AG10803 (cell line): ENCODE data around the gene RDH13.
"Not testable (repeated sequence)": the region's sequence is repeated elsewhere in the genome, so short reads cannot be mapped to it uniquely, and the experiment has no call there.

Experiments used
- DNase-seq: peaks from one replicate; pipeline ENCODE4 v3.0.0; 2010; ENCODE audit warnings: low read depth
- H3K4me3 ChIP-seq: 2 replicates; pipeline ENCODE4 v1.5.1; 2011; ENCODE audit warnings: mild to moderate bottlenecking, low read length, control low read depth
- TF ChIP-seq, protein P1 (sequence below): conservative IDR thresholded peaks from 2 replicates; pipeline ENCODE4 v1.5.1; 2011; ENCODE audit warnings: mild to moderate bottlenecking, low read length, control low read depth, inconsistent platforms

The RDH13 gene

DNA sequence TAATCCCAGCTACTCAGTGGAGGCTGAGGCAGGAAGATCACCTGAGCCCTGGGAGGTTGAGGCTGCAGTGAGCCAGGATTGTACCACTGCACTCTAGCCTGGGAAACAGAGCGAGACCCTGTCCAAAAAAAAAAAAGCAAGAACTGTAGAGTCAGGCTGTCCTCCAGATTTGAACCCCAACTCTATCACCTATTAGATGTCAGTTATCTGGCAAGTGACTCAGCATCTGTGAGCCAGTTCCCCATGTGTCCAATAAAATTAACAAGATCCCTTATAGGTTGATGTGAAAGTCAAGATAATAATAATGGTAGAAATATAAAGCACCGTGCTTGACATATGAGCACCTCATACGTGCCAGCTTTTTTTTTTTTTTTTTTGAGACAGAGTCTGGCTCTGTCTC lies 46.9 kb downstream of the RDH13 start:
- TF ChIP-seq, protein P1, sequence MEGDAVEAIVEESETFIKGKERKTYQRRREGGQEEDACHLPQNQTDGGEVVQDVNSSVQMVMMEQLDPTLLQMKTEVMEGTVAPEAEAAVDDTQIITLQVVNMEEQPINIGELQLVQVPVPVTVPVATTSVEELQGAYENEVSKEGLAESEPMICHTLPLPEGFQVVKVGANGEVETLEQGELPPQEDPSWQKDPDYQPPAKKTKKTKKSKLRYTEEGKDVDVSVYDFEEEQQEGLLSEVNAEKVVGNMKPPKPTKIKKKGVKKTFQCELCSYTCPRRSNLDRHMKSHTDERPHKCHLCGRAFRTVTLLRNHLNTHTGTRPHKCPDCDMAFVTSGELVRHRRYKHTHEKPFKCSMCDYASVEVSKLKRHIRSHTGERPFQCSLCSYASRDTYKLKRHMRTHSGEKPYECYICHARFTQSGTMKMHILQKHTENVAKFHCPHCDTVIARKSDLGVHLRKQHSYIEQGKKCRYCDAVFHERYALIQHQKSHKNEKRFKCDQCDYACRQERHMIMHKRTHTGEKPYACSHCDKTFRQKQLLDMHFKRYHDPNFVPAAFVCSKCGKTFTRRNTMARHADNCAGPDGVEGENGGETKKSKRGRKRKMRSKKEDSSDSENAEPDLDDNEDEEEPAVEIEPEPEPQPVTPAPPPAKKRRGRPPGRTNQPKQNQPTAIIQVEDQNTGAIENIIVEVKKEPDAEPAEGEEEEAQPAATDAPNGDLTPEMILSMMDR, result no peak
- H3K4me3 ChIP-seq, result no peak overlapping the region
- no peak for DNase-seq

GRCh38 chr19:55015126-55015525 lies 47.8 kb downstream of the RDH13 start:
- H3K4me3 ChIP-seq, result no peak overlapping the region
- no peak for DNase-seq
- TF ChIP-seq, protein P1, result no peak

GRCh38 chr19:55014714-55015113 lies 48.2 kb downstream of the RDH13 start:
- TF ChIP-seq, protein P1, result no peak
- H3K4me3 ChIP-seq, result no peak overlapping the region
- no peak for DNase-seq

DNA sequence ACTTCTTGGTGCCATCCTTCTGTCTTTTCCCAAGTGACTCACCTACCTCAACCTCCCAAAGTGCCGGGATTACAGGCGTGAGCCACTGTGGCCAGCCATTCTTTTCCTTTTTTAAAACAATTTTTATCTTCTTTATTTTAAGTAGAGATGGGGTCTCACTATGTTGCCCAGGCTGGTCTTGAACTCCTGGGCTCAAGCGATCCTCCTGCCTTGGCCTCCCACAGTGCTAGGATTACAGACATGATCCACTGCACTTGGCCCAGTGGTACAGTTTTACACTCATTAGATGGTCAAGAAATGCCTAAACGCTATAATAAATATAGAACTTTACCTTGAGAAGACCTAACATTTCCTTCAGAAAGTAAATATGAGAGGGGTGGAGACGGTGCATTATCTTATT lies 49.4 kb downstream of the RDH13 start:
- TF ChIP-seq, protein P1, result no peak
- no peak overlapping the region for H3K4me3 ChIP-seq
- no peak for DNase-seq

DNA sequence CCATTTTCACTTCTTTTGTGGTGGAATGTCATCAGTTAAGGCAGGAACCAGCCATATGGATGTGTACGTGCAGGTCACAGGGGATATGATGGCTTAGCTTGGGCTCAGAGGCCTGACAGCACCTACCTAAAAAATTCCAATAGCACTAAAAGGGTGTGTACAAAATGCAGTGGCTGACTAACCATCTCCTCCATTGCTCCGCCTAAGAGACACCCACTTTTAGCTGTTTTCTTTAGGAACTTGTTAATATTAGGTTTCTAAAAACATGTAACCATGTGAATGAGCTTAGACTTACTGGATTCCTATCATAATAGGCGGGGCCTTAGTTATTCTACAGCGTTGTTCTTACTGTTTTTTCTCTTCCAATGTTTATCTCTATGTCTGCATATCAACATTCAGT lies 50.6 kb downstream of the RDH13 start:
- no peak overlapping the region for H3K4me3 ChIP-seq
- no peak for DNase-seq
- TF ChIP-seq, protein P1, result no peak

DNA sequence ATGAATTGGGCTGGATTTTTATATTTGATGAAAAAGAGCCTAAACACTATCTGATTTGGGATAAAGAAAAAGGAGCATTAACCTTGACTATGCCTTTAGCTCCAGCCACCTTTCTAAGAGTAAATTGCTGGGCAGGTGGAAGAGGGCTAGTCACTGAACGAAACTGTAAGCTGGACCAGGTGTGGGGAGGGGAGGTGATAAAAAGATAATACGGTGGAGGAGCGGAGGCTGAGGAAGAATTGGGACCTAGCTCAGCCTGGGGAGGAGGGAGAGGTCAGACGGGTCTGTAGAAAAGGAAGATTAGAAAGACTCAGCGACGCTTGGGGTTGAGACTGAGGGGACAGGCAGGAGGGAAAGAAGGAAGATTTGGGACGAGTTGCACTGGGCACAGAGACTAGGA lies 52.4 kb downstream of the RDH13 start:
- DNase-seq, H3K4me3 ChIP-seq: not testable (repeated sequence)

GRCh38 chr19:55008781-55009180 lies 54.2 kb downstream of the RDH13 start:
- DNase-seq, H3K4me3 ChIP-seq: not testable (repeated sequence)

DNA sequence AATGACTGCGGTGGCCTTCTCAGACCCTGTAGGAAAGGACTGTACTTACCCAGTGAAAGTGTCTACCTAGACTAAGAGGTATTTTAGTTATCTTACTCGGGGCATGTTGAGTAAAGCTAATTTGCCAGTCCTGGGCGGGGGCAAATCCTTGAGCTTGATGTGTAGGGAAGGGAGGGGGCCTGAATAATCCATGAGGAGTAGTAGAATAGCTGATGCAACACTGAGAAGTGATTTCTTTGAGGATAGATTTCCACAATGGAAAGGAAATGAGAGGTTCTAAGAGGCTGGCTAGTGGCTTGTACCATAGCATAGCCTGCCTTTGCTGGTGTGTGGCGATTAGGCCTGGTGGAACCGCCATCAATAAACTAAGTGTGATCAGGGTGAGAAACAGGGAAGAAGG lies 54.8 kb downstream of the RDH13 start:
- DNase-seq, H3K4me3 ChIP-seq: not testable (repeated sequence)

DNA sequence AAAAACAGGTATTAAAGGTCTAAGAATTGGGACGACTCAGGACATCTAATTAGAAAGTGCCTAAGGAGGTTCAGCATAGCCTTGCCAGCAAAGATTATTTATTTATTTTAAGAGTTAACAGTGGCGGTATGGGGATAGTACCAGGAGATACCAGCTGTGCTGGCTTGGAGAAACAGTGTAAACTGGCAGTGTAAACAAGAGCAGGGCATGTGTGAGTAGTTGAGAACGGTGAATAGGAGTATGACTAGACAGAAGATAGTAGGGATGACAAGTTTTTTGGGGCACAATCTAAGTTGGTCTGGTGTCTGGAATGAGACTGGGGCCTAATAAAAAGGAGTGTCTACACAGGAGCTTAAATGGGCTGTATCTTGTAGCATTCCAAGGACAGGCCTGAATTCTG lies 55.4 kb downstream of the RDH13 start:
- DNase-seq, H3K4me3 ChIP-seq: not testable (repeated sequence)

DNA sequence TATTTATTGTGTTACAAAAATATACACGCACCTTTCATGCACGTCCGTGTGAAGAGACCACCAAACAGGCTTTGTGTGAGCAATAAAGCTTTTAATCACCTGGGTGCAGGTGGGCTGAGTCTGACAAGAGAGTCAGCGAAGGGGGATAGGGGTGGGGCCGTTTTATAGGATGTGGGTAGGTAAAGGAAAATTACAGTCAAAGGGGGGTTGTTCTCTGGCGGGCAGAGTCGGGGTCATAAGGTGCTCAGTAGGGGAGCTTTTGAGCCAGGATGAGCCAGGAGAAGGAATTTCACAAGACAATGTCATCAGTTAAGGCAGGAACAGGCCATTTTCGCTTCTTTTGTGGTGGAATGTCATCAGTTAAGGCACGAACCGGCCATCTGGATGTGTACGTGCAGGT lies 56.2 kb downstream of the RDH13 start:
- DNase-seq, H3K4me3 ChIP-seq: not testable (repeated sequence)
